Activated CD4-positive, alpha-beta T cell treated with anti-CD3 and anti-CD28 coated beads, Interleukin-2, amount 50 U/mL, for 1 hour (primary cell): Measurements from ENCODE around the gene ZNF546.
A peak's percentile ranks its signal among the peaks of the same experiment; 100 is the strongest.
"Not testable (repeated sequence)": the region's sequence is repeated elsewhere in the genome, so short reads cannot be mapped to it uniquely, and the experiment has no call there.

ENCODE experiments used
- DNase-seq: peaks from one replicate; pipeline ENCODE4 v3.0.0-alpha.2; 2020

The ZNF546 gene

GRCh38 chr19:39996811-39997637 is at the start of gene ZNF546:
TSS of gene ZNF546 (plus strand) at chr19:39997060. CDS start at chr19:39998327, 1,267 bp downstream.
- peak; percentile 87 for DNase-seq

- no peak for DNase-seq
Measured at GRCh38 chr19:39949026-39949747, 47.7 kb upstream of the ZNF546 start.

- no peak for DNase-seq
Measured at GRCh38 chr19:39951065-39951650, 45.7 kb upstream of the ZNF546 start.

GRCh38 chr19:39951686-39952085 is 45.2 kb upstream of the ZNF546 start:
- no peak for DNase-seq

GRCh38 chr19:39953915-39954314 is 42.9 kb upstream of the ZNF546 start:
- DNase-seq, result no peak

- not testable (repeated sequence) for DNase-seq
Measured at GRCh38 chr19:39957886-39958285, 39.0 kb upstream of the ZNF546 start.

GRCh38 chr19:39958942-39959341 is 37.9 kb upstream of the ZNF546 start:
- DNase-seq, result not testable (repeated sequence)

- not testable (repeated sequence) for DNase-seq
Measured at GRCh38 chr19:39959407-39959806, 37.5 kb upstream of the ZNF546 start.

- no peak for DNase-seq
Measured at GRCh38 chr19:39963898-39964297, 33.0 kb upstream of the ZNF546 start.

- DNase-seq, result no peak
Measured at GRCh38 chr19:39966617-39967016, 30.2 kb upstream of the ZNF546 start.

- no peak for DNase-seq
Measured at GRCh38 chr19:39967561-39967960, 29.3 kb upstream of the ZNF546 start.

GRCh38 chr19:39968789-39969188 is 28.1 kb upstream of the ZNF546 start:
- no peak for DNase-seq

GRCh38 chr19:39969266-39969665 is 27.6 kb upstream of the ZNF546 start:
- DNase-seq, result no peak

GRCh38 chr19:39969681-39970424 is 27.0 kb upstream of the ZNF546 start:
- DNase-seq, result no peak

- DNase-seq, result no peak
Measured at GRCh38 chr19:39970425-39970674, 26.5 kb upstream of the ZNF546 start.

- peak; percentile 98 for DNase-seq
Measured at GRCh38 chr19:39970675-39971379, 26.0 kb upstream of the ZNF546 start, which contains the start of gene PSMC4. TSS of gene PSMC4 (plus strand) at chr19:39971165. CDS start at chr19:39971203, 38 bp downstream.

- DNase-seq, result no peak
Measured at GRCh38 chr19:39971380-39972035, 25.4 kb upstream of the ZNF546 start.

- DNase-seq, result no peak
Measured at GRCh38 chr19:39974377-39975155, 22.3 kb upstream of the ZNF546 start.

GRCh38 chr19:39982883-39983282 is 14.0 kb upstream of the ZNF546 start:
- DNase-seq, result no peak

GRCh38 chr19:39983695-39984300 is 13.1 kb upstream of the ZNF546 start:
- DNase-seq, result no peak

GRCh38 chr19:39986643-39987042 is 10.2 kb upstream of the ZNF546 start:
- no peak for DNase-seq
